22Rv1 (cell line): ENCODE measurements around the gene FAM107B.

ENCODE experiments used
- ZFX ChIP-seq: fragments of 450-650 bp; IDR thresholded peaks from 2 replicates; pipeline ENCODE4 v1.6.1; 2017; ENCODE audit warnings: antibody characterized with exemption, borderline replicate concordance
- TF ChIP-seq, protein P1 (sequence below): fragments of 450-650 bp; IDR thresholded peaks from 2 replicates; pipeline ENCODE4 v1.5.1; 2017; ENCODE audit warnings: mild to moderate bottlenecking

DNA sequence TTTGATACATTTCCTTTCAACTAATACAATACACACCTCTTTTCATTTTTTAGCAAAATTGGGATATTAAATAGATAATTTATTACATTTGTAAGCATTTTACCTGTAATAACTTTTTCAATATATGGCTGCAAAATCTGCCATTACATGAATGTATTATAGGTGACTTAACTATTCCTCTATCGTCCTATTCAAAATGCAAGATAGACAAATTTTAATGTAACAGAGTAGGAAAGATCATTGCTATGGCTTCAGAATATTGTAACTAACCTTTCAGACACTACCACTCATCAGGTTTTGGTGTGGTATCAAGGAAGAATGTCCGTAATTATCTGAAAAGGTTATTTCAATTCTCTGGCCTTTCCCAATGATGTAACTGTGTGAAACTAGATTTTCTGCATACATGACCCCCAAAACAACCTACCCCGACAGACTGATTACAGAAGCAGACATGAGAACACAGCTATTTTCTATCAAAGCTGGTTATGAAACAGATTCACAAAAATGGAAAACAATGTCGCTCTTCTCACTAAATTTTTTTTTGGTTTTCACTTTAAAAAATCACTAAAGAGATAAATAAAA lies 211.2 kb downstream of the FAM107B start:
- TF ChIP-seq ZFX = no peak
- TF ChIP-seq, protein P1, sequence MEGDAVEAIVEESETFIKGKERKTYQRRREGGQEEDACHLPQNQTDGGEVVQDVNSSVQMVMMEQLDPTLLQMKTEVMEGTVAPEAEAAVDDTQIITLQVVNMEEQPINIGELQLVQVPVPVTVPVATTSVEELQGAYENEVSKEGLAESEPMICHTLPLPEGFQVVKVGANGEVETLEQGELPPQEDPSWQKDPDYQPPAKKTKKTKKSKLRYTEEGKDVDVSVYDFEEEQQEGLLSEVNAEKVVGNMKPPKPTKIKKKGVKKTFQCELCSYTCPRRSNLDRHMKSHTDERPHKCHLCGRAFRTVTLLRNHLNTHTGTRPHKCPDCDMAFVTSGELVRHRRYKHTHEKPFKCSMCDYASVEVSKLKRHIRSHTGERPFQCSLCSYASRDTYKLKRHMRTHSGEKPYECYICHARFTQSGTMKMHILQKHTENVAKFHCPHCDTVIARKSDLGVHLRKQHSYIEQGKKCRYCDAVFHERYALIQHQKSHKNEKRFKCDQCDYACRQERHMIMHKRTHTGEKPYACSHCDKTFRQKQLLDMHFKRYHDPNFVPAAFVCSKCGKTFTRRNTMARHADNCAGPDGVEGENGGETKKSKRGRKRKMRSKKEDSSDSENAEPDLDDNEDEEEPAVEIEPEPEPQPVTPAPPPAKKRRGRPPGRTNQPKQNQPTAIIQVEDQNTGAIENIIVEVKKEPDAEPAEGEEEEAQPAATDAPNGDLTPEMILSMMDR = no peak
